Ovary (tissue), 9 donors: ENCODE data around the gene U2AF1L4. TPM values are rescaled to one million over a fixed set of nuclear protein-coding genes. Genes with fewer than 3 reads are reported as not detected.
"Not testable (repeated sequence)": the region's sequence is repeated elsewhere in the genome, so short reads cannot be mapped to it uniquely, and the experiment has no call there.

Source experiments
- DNase-seq, 5 donors: peaks; one replicate each; pipeline ENCODE4 v3.0.0-alpha.2; 2019 to 2020
- H3K27ac ChIP-seq, 2 donors: fragments of 200-600 bp; one replicate each; pipeline versions ENCODE4 v1.5.1 to v1.8.0; 2019 to 2022
- H3K27me3 ChIP-seq: fragments of 200-600 bp; one replicate; pipeline ENCODE4 v1.8.0; 2022
- H3K36me3 ChIP-seq: fragments of 200-600 bp; sonication (generic); one replicate; pipeline ENCODE4 v1.5.1; 2019
- H3K4me1 ChIP-seq: one replicate; pipeline ENCODE4 v1.8.1; 2013; ENCODE audit warnings: mild to moderate bottlenecking, moderate library complexity; ENCODE audit not compliant: insufficient read depth
- H3K4me3 ChIP-seq: fragments of 200-600 bp; sonication (generic); one replicate; pipeline ENCODE4 v1.5.1; 2017
- H3K9me3 ChIP-seq, 2 donors: fragments of 200-600 bp in 1 of 2; sonication (generic) in 1 of 2; one replicate each; pipeline versions ENCODE4 v1.5.1 to v1.8.1; 2013 to 2019; ENCODE audit warnings: mild to moderate bottlenecking in 1 of 2, moderate library complexity in 1 of 2
- EP300 ChIP-seq: sonication (generic); formaldehyde crosslinking; IDR thresholded peaks from one replicate; pipeline ENCODE4 v1.6.1; 2017; ENCODE audit warnings: antibody characterized with exemption
- POLR2A ChIP-seq: fragments of 450-650 bp; IDR thresholded peaks from one replicate; pipeline ENCODE4 v1.6.1; 2017; ENCODE audit warnings: antibody characterized with exemption, mild to moderate bottlenecking, moderate library complexity
- WGBS, 3 donors: extraction: QIAGEN DNeasy Blood & Tissue Kit in 1 of 3; methylation state at CpG; one replicate each; pipeline versions ENCODE4 v1.1.5 to v1.1.7; 2013 to 2017; 5-methylcytosine and 5-hydroxymethylcytosine counted together
- intact Hi-C, 4 donors: fragments of 100-400 bp; cut with DNase I; formaldehyde crosslinking; loops; one replicate each; pipeline versions ENCODE4 v1.11.0 to v1.15.1; 2022 to 2023
- polyA plus RNA-seq, 2 donors: library from polyadenylated mRNA; stranded (reverse); fragments of 200-250 nt in 1 of 2; fragments of 350-450 nt in 1 of 2; fragmentation: Illumina TruSeq in 1 of 2; extraction: RNeasy Lipid Tissue Mini Kit (QIAGEN cat#74804) in 1 of 2; gene quantifications; one replicate each; pipeline ENCODE4 v1.2.3, GENCODE V29; 2013 to 2014
- total RNA-seq, 7 donors: library from RNA; depleted of rRNA in 2 of 7; stranded (reverse); fragments of >200 nt in 2 of 7; fragmentation: NEBNext Ultra II Directional in 3 of 7; extraction: Animal tissue kit (Norgen Biotek cat#: 25700) in 3 of 7; gene quantifications; one replicate each; pipeline versions ENCODE4 v1.1.0 to v1.2.4, GENCODE V29; 2016 to 2023
- TF ChIP-seq, protein P1 (sequence below), 3 donors: fragments of 450-650 bp in 2 of 3; fragments of 200-600 bp in 1 of 3; IDR thresholded peaks; one replicate each; pipeline versions ENCODE4 v1.5.1 to v1.8.0; 2016 to 2022; ENCODE audit warnings: antibody characterized with exemption in 3 of 3, mild to moderate bottlenecking in 1 of 3
- donor health status: DM: no; HTN: no; CAD: no; lungs with moderate emphysema.
- donor health status: DM: no; HTN: no; CAD: no.
- donor health status: Bipolar disorder and iron deficiency.
- donor health status: DM: yes; HTN: yes; CAD: no.
- donor health status: DM: no; HTN: no; CAD: no.
- donor health status: DM: yes; HTN: yes; CAD: no.

Gene U2AF1L4
- total and polyA plus RNA-seq, 9 donors = 16.7 to 37.7 (median 25.6) TPM

DNA sequence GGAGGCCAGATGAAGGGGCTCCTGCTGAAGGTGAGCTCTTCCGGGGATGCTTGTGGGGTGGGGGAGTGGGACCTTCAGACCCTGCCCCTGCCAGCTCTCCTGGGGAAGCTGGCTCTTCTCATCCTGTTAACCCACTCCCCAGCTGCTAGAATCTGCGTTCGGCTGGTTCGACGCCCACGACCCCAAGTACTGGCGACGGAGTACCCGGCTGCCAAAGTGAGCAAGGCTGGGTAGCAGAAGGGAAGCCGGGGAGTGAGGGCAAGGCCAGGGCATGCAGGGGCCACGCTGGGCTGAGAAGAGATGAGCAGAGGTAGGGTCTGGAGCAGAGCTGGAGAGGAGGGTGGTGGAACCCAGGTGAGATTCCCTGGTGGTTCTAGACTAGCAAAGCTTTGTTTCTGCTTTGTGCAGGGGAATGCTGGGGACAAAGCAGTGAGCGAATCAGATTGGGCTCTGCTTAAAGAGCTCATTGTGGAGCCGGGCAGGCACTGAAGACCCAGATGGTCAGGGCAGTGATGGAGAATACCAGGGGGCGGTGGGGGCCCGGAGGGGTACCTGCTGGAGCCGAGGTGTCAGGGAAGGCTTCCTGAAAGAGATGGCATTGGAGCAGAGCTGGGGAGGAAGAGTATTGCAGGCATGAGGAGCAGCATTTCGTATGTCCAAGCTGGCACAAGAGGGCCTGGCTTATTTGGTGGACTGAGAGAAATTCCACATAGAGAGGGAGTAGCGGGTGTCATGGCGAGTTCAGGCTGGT is 17.1 kb downstream of the U2AF1L4 start:
- no peaks in the 10 kb centered on the region for H3K36me3 ChIP-seq
- no peak for DNase-seq
- H3K4me1 ChIP-seq = no peaks in the 10 kb centered on the region
- no peak for TF ChIP-seq POLR2A
- TF ChIP-seq EP300 = no peak
- TF ChIP-seq, protein P1, sequence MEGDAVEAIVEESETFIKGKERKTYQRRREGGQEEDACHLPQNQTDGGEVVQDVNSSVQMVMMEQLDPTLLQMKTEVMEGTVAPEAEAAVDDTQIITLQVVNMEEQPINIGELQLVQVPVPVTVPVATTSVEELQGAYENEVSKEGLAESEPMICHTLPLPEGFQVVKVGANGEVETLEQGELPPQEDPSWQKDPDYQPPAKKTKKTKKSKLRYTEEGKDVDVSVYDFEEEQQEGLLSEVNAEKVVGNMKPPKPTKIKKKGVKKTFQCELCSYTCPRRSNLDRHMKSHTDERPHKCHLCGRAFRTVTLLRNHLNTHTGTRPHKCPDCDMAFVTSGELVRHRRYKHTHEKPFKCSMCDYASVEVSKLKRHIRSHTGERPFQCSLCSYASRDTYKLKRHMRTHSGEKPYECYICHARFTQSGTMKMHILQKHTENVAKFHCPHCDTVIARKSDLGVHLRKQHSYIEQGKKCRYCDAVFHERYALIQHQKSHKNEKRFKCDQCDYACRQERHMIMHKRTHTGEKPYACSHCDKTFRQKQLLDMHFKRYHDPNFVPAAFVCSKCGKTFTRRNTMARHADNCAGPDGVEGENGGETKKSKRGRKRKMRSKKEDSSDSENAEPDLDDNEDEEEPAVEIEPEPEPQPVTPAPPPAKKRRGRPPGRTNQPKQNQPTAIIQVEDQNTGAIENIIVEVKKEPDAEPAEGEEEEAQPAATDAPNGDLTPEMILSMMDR (IDR thresholded peaks at IDR 0.05) = no peak
- WGBS, 3 donors = 86 to 90% (median 86%) methylated on average over 19 of the region's 19 CpGs
- H3K9me3 ChIP-seq = no peaks in the 10 kb centered on the region
- H3K27me3 ChIP-seq = no peaks in the 10 kb centered on the region
- H3K27ac ChIP-seq = no peak overlapping the region
- no peak overlapping the region for H3K4me3 ChIP-seq
- intact Hi-C loops = no loop called here

DNA sequence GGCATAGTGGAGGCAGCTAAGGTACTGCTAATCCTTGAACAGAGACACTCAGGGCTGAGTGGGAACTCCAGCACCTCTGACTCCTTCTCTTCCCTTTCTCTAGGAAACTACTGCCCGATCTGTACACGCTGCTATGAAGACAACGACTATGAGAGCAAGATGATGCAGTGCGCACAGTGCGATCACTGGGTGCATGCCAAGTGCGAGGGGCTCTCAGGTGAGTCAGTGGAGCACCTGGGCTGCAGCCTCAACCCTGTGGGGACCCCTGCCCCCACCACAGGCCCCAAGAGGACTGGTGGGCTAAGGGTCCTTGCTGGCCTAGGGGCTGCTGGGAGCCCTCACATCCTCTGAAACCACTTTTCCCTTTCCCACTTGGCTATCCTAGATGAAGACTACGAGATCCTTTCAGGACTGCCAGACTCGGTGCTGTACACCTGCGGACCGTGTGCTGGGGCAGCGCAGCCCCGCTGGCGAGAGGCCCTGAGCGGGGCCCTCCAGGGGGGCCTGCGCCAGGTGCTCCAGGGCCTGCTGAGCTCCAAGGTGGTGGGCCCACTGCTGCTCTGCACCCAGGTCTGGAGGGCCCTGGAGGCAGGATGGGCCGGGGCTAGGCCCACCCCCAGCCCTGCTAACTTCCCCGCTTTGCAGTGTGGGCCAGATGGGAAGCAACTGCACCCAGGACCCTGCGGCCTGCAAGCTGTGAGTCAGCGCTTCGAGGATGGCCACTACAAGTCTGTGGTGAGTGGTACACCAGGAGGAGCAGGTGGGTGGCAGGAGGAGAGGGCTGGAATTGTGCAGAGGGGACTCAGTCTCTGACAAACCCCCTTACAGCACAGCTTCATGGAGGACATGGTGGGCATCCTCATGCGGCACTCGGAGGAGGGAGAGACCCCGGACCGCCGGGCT is 17.9 kb downstream of the U2AF1L4 start:
- WGBS, 3 donors = 87 to 90% (median 89%) methylated on average over 23 to 25 of the region's 25 CpGs
- no peak for DNase-seq
- Histone ChIP-seq H3K27ac (no peak overlapping the region), H3K4me1 (no peaks in the 10 kb centered on the region), H3K9me3 (no peaks in the 10 kb centered on the region), H3K4me3 (no peak overlapping the region), H3K27me3 (no peaks in the 10 kb centered on the region), H3K36me3 (no peaks in the 10 kb centered on the region)
- TF ChIP-seq POLR2A = no peak
- no peak for TF ChIP-seq EP300
- TF ChIP-seq, protein P1 (IDR thresholded peaks at IDR 0.05) = no peak
- intact Hi-C loops = no loop called here

DNA sequence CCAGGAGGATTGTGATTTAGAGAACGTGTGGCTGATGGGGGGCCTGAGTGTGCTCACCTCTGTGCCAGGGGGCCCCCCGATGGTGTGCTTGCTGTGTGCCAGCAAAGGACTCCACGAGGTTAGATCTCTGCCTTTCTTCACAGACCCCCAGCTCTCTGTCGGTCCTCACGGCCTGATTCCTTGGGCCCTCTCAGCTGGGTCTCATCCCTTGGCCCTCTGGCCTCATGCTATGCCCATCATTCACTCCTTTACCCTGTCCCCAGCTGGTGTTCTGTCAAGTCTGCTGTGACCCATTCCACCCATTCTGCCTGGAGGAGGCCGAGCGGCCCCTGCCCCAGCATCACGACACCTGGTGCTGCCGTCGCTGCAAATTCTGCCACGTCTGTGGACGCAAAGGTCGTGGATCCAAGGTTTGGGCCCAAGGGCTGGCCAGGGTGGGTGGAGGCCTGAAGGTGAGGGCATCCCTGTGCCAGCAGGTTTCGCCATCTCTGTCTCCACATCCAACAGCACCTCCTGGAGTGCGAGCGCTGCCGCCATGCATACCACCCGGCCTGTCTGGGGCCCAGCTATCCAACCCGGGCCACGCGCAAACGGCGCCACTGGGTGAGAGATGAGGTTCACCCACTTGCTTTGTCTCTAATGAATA is 19.9 kb downstream of the U2AF1L4 start:
- H3K27ac ChIP-seq = no peak overlapping the region
- TF ChIP-seq, protein P1 (IDR thresholded peaks at IDR 0.05) = no peak
- no peak for TF ChIP-seq POLR2A
- no peak for TF ChIP-seq EP300
- H3K27me3 ChIP-seq = no peaks in the 10 kb centered on the region
- H3K4me3 ChIP-seq = no peak overlapping the region
- H3K36me3 ChIP-seq = no peaks in the 10 kb centered on the region
- no peaks in the 10 kb centered on the region for H3K4me1 ChIP-seq
- no peak for DNase-seq
- no peaks in the 10 kb centered on the region for H3K9me3 ChIP-seq
- intact Hi-C loops = no loop called here
- 94 to 95% (median 94%) methylated on average over 23 of the region's 23 CpGs for WGBS, 3 donors

DNA sequence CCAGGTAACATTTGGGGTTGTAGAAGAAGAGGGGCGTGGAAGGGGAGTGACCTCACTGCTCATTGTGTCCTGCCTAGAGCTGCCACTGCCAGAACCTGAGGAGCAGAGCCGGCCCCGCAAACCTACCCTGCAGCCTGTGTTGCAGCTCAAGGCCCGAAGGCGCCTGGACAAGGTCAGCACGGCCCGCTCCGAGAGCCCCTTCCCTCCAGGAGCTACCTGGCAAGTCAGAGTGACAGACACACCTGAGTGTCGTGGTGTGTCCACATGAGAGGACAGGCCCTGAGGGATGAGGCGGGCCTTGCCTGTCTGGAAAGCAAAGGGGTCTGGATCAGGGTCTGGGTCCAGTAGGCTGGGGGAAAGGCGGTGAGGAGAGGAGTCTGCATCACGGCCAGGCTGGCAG is 20.7 kb downstream of the U2AF1L4 start:
- WGBS, 3 donors = 93 to 97% (median 95%) methylated on average over 12 of the region's 12 CpGs
- Histone ChIP-seq H3K36me3 (no peaks in the 10 kb centered on the region), H3K27me3 (no peaks in the 10 kb centered on the region), H3K27ac (no peak overlapping the region), H3K9me3 (no peaks in the 10 kb centered on the region), H3K4me3 (no peak overlapping the region), H3K4me1 (no peaks in the 10 kb centered on the region)
- no peak for DNase-seq
- intact Hi-C loops = no loop called here
- TF ChIP-seq POLR2A = no peak
- TF ChIP-seq EP300 = no peak
- TF ChIP-seq, protein P1 (IDR thresholded peaks at IDR 0.05) = no peak

DNA sequence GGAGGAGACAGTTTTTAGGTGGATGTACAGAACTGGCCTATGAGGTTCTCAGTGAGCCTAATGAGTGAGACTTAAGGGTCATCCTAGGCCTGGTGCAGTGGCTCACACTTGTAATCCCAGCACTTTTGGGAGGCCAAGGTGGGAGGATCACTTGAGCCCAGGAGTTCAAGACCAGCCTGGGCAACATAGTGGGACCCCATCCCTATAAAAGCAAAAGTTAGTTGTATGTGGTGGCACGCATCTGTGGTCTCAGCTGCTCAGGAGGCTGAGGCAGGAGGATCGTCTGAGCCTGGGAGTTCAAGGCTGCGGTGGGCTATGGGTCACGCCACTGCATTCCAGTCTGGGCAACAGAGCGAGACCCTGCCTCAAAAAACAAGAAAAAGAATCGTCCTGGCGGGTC is 21.1 kb downstream of the U2AF1L4 start:
- not testable (repeated sequence) for DNase-seq

More for the DNA sequence above, 21.1 kb downstream of the U2AF1L4 start:
- H3K27ac ChIP-seq, H3K4me3 ChIP-seq, H3K4me1 ChIP-seq, H3K9me3 ChIP-seq, H3K36me3 ChIP-seq, H3K27me3 ChIP-seq, intact Hi-C loops: not testable (repeated sequence)
- WGBS, 3 donors = 87 to 89% (median 87%) methylated on average over 7 of the region's 7 CpGs
